Activated CD4-positive, alpha-beta memory T cell treated with anti-CD3 and anti-CD28 coated beads, Interleukin-2, amount 10 ng/mL, durations not matched to agents 7 days and 5 days (primary cell): Measurements from ENCODE around the gene TMEM132D. TPM values are rescaled to one million over a fixed set of nuclear protein-coding genes. Genes with fewer than 3 reads are reported as not detected.

ENCODE experiments used
- CTCF ChIA-PET: fragments of 350-600 bp; sonication (Branson Sonifier 250); formaldehyde crosslinking; loops from one replicate; lab custom pipeline; 2021; ENCODE audit warnings: antibody characterized with exemption, inconsistent platforms; lab: Charles Lee
- POLR2A ChIA-PET: fragments of 350-600 bp; sonication (Branson Sonifier 250); formaldehyde crosslinking; loops from one replicate; lab custom pipeline; 2021; ENCODE audit warnings: antibody characterized with exemption; lab: Charles Lee
- DNase-seq: peaks from one replicate; pipeline ENCODE4 v3.0.0-alpha.2; 2020
- H3K27ac Mint-ChIP-seq: one replicate; pipeline ENCODE4 v1.8.0; 2021; ENCODE audit warnings: mild to moderate bottlenecking, mixed read lengths
- H3K27me3 Mint-ChIP-seq: one replicate; pipeline ENCODE4 v1.8.0; 2021; ENCODE audit warnings: mixed read lengths
- H3K36me3 Mint-ChIP-seq: one replicate; pipeline ENCODE4 v1.8.0; 2021; ENCODE audit warnings: low read depth, mixed read lengths
- H3K4me1 Mint-ChIP-seq: one replicate; pipeline ENCODE4 v1.8.0; 2021; ENCODE audit warnings: mixed read lengths
- H3K4me3 Mint-ChIP-seq: one replicate; pipeline ENCODE4 v1.8.0; 2021; ENCODE audit warnings: mild to moderate bottlenecking, mixed read lengths
- H3K9me3 Mint-ChIP-seq: one replicate; pipeline ENCODE4 v1.8.0; 2021; ENCODE audit warnings: mixed read lengths
- total RNA-seq, 2 experiments: library from RNA; stranded (reverse); gene quantifications; one replicate each; pipeline ENCODE4 v1.2.3, GENCODE V29; 2021

The TMEM132D gene
- total RNA-seq, 2 experiments from 2014 or later = not detected

DNA sequence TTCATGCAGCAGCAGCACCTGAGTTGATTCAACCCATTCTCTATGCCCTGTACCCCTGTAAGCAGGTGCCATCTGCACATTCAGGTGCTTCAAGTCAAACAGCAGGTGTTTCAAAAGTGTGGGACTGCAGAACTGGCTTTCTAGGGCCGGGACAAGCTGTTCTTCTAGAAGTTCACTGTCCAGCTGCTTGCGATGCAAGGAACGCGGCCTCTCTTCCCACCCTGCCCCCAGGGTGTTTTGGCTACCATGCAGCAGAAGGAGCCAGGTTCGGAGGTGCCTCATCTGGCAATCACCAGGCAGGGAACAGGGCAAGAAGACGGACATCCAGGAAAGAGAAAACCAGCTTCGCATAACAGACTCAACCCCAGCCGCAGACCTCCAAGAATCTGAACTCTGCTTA lies 35.2 kb downstream of the TMEM132D start:
- DNase-seq = no peak
- Mint-ChIP-seq H3K27ac (no peak overlapping the region), H3K4me3 (no peak overlapping the region), H3K4me1 (no peaks in the 10 kb centered on the region), H3K36me3 (no peaks in the 10 kb centered on the region), H3K9me3 (peaks cover 17% of the 10 kb centered on the region), H3K27me3 (no peaks in the 10 kb centered on the region)
- ChIA-PET CTCF (no interaction called here), POLR2A (no interaction called here)

DNA sequence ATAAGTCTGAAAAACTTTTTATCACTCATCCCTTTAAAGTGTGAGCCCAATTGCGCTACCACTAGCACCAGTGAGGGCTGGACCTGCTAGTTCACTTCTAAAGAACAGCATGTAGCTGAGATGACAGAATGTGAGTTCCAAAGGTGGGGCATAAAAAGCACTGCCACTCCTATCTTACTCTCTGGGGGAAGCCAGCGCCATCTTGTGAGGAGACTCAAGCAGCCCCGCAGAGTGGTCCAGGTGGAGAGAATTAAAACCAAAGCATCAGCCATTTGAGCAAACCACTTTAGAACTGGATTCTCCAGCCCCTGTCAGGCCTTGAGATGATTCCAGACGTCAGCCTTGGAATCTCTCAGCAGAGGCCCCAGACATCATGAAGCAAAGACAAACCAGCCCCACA lies 39.9 kb downstream of the TMEM132D start:
- no peak overlapping the region for H3K27ac Mint-ChIP-seq
- no peak for DNase-seq
- no peaks in the 10 kb centered on the region for H3K4me1 Mint-ChIP-seq
- no peaks in the 10 kb centered on the region for H3K27me3 Mint-ChIP-seq
- ChIA-PET CTCF (no interaction called here), POLR2A (no interaction called here)
- no peak overlapping the region for H3K4me3 Mint-ChIP-seq
- H3K9me3 Mint-ChIP-seq = peaks cover 13% of the 10 kb centered on the region
- H3K36me3 Mint-ChIP-seq = no peaks in the 10 kb centered on the region

DNA sequence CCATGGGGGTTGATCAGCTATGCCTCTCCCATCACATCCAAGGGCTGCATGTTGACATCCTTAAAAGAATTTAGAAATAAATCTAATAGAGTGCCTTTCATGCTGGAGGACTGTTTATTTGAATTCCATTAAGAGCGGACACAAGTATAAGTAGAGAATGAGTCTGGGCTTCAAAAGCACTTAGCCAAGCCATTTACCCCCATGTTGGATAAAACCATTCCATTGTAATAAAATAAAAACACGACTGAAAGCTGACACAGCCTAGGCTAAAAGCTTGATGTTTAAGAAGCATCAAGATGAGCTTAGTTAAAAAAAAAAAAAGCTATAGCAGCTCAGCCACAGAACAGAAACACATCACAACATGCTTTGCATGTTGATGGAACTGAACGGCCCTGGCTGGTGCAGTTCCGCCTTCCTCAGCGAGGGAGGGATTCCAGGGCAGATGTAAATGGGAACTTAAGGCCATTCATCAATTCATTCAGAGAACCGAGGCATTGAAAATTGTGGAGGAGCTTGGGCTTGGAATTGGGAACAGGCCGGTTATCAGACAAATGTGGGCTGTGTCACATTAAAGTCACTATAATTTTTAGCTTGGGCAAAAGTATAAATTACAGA lies 41.2 kb downstream of the TMEM132D start:
- Mint-ChIP-seq H3K4me3 (no peak overlapping the region), H3K36me3 (no peaks in the 10 kb centered on the region), H3K27ac (no peak overlapping the region), H3K9me3 (peaks cover 10% of the 10 kb centered on the region), H3K4me1 (no peaks in the 10 kb centered on the region), H3K27me3 (no peaks in the 10 kb centered on the region)
- DNase-seq = no peak
- POLR2A ChIA-PET = no interaction called here
- CTCF ChIA-PET = no interaction called here

DNA sequence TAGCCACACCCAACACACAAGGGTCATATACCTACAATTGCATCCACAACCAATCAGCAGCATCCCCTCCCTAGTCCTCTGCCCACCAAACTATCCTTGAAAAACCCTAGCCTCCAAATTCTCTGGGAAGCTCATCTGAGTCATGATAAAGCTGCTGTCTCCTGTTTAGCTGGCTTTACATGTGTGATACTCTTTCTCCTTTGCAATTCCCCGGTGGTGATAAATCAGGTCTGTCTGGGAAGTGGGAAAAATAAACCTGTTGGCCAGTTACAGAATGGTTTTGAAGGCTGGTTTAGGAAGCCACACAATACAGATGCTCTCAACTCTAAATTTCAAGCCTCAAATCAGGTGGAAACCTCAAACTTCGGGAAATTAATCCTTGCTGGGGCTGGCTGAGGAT lies 41.9 kb downstream of the TMEM132D start:
- POLR2A ChIA-PET = no interaction called here
- no peak overlapping the region for H3K27ac Mint-ChIP-seq
- DNase-seq = no peak
- H3K9me3 Mint-ChIP-seq = peaks cover 8% of the 10 kb centered on the region
- no peaks in the 10 kb centered on the region for H3K4me1 Mint-ChIP-seq
- no peak overlapping the region for H3K4me3 Mint-ChIP-seq
- no peaks in the 10 kb centered on the region for H3K36me3 Mint-ChIP-seq
- H3K27me3 Mint-ChIP-seq = no peaks in the 10 kb centered on the region
- CTCF ChIA-PET = no interaction called here

DNA sequence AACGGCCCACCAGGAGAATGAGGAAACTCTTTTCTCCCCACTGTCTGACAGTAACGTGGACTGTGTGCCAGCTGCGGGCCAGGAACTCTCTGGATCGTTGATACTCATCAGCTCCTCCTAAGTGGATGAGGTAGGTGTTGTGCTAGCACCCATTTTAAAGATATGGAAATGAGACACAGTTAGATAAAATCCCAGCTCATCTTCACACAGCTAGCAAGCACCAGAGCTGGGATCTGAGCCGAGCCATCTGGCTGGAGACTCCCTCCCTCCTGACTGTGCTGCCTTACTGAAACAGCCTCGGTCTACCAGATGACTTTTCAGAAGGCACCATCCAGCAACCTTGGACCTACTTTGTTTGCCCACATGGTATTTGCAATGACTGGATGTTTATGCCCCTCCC lies 49.2 kb downstream of the TMEM132D start:
- no peaks in the 10 kb centered on the region for H3K36me3 Mint-ChIP-seq

DNA sequence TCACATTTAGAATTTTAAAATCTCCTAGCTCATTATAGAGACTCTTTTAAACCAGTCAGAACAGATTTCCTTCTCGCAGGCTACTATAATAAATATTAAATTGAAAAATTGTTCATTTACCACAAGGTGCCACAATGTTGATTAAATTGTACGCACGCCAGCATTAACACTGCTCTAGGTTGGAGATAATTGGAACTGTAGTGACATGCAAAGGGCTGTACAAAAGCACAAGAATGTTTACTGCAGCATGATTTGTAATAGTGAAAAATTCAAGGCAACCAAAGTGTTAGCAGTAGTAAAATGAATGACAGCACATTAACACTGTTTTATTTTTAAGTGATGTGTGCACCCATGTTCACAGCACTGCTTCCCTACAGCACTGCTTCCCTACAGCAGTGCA lies 52.5 kb downstream of the TMEM132D start:
- no peak for DNase-seq
- Mint-ChIP-seq H3K27me3 (no peaks in the 10 kb centered on the region), H3K4me1 (no peaks in the 10 kb centered on the region), H3K36me3 (no peaks in the 10 kb centered on the region), H3K9me3 (peaks cover 5% of the 10 kb centered on the region), H3K4me3 (no peak overlapping the region), H3K27ac (no peak overlapping the region)
- ChIA-PET POLR2A (no interaction called here), CTCF (no interaction called here)

More for the DNA sequence above, 49.2 kb downstream of the TMEM132D start:
- ChIA-PET POLR2A (no interaction called here), CTCF (no interaction called here)
- Mint-ChIP-seq H3K9me3 (peaks cover 3% of the 10 kb centered on the region), H3K4me1 (no peaks in the 10 kb centered on the region), H3K27ac (no peak overlapping the region), H3K27me3 (no peaks in the 10 kb centered on the region), H3K4me3 (no peak overlapping the region)
- no peak for DNase-seq

DNA sequence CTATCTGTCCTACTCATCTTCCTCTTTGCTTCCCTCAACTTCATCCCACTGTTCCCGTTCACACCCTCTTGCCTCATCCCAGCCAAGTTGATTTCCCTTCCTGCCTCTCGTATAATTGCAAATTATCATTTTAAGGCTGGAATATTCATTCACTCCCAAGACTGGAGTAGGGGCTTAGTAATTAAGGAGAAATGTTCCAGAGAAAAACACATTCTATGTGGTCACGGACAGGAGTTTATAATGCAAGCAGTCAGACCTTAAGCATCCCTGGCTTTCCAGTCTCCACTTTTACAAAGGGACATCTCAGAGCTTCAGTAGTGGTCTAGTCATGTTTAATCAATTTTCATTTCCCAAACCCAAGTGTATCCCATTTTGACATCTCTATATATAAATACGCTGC lies 54.9 kb downstream of the TMEM132D start:
- ChIA-PET CTCF (no interaction called here), POLR2A (no interaction called here)
- Mint-ChIP-seq H3K36me3 (no peaks in the 10 kb centered on the region), H3K27me3 (no peaks in the 10 kb centered on the region), H3K4me3 (no peak overlapping the region), H3K9me3 (peaks cover 8% of the 10 kb centered on the region), H3K27ac (no peak overlapping the region), H3K4me1 (no peaks in the 10 kb centered on the region)
- no peak for DNase-seq

DNA sequence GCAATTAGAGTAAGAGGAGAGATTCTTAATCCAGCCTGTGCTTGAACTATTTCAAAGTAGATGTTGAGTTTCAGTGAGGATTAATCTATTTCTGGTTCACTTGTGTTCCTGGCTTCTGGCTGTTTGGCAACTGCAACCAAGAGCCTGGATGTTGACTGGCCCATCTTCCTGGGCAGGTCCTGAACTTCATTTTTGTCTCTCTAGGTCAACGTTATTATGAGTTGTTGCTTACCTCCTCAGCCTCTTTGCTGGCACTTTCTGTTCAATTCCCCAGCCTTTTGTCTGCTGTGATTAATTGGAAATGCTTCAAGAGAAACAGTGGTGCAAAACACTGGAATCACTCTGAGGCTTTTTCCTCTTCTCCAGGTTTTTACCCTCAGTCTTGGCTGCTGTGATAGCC lies 56.8 kb downstream of the TMEM132D start:
- ChIA-PET CTCF (no interaction called here), POLR2A (no interaction called here)
- H3K36me3 Mint-ChIP-seq = no peaks in the 10 kb centered on the region
- peaks cover 5% of the 10 kb centered on the region for H3K9me3 Mint-ChIP-seq
- H3K4me1 Mint-ChIP-seq = no peaks in the 10 kb centered on the region
- H3K27ac Mint-ChIP-seq = no peak overlapping the region
- H3K4me3 Mint-ChIP-seq = no peak overlapping the region
- H3K27me3 Mint-ChIP-seq = no peaks in the 10 kb centered on the region
- DNase-seq = no peak

DNA sequence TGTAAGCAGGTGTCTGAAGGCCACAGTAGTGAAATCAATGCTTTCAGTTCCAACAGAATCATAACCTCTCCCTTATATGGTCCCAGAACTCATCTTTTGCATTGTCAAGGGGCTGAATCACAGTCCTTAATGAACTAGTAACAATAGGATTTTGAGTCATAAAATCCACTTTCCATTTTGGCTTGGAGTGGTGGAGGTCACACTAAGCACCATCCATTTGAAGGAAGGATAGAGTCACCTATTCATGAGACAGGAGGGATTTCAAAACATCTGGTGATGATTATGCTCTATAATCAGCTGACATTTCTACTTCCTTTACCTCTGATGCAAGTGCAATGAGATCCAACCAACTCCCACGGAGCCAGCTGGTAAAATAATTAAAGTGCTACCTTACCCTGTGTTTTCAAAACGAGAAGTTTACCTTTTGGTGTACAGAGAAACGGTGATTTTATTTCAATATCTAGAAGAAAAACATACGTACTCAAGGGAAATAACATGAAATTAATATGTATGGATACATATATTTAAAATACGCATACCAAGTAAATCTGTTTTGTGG lies 59.1 kb downstream of the TMEM132D start:
- POLR2A ChIA-PET = no interaction called here
- CTCF ChIA-PET = no interaction called here
- no peaks in the 10 kb centered on the region for H3K27me3 Mint-ChIP-seq
- no peak overlapping the region for H3K27ac Mint-ChIP-seq
- H3K4me3 Mint-ChIP-seq = no peak overlapping the region
- H3K36me3 Mint-ChIP-seq = no peaks in the 10 kb centered on the region
- peaks cover 8% of the 10 kb centered on the region for H3K9me3 Mint-ChIP-seq
- H3K4me1 Mint-ChIP-seq = no peaks in the 10 kb centered on the region
- no peak for DNase-seq

DNA sequence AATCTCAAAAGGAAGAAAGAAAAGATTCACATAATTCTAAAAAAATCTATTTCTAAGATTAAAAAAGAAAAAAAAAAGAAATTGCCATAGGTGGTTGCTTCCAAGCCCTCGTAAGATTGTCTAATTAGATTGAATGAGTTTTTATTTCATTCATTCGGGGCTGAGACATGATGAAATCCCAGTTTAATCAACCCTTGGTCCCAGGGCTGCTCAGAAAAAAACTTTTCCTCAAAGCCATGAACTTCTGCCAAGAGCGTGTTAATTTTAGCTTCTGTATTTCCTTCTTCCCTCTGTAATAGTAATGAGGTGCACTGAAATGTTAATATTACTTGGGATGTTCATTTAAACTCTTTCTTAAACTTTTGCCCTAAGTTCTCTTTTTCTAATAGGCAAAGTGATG lies 62.6 kb downstream of the TMEM132D start:
- no peaks in the 10 kb centered on the region for H3K27me3 Mint-ChIP-seq
- DNase-seq = no peak
- POLR2A ChIA-PET = no interaction called here
- H3K36me3 Mint-ChIP-seq = no peaks in the 10 kb centered on the region
- H3K27ac Mint-ChIP-seq = no peak overlapping the region
- no peak overlapping the region for H3K4me3 Mint-ChIP-seq
- CTCF ChIA-PET = no interaction called here
- H3K4me1 Mint-ChIP-seq = no peaks in the 10 kb centered on the region
- H3K9me3 Mint-ChIP-seq = peaks cover 6% of the 10 kb centered on the region

DNA sequence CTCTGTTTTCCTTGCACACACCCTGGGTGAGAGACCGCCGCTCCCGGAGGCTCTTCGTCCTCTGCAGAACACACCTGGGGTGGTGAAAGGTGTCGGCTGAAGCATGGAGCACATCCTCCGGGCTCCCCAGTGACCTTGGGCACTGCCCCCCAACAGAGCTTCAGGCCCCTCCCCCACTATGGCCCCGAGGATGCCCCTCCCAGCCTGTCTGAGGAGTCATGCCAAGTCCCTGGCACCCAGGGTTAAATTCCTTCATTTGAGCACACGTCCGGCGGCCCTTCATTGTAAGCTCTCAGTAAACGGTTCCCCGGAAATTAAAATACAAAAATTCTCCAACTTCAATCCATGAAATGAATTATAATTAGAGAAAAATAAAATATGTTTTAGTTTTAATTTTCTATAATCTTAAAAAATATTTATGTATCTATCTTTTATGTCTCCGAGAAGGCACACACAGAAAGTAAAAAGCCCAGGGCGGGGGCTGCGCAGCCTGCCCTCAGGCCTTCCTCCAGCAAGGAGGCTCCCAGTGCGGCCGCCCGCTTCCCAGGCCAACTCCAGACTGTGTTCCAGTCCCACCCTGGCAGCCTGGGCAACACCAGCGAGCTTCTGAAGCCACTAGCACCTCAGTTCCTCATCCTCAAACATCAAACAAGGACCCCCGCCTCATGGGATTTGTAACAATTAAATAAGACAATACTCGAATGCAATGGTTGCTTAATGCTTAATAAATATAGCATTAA lies 63.5 kb downstream of the TMEM132D start:
- H3K4me1 Mint-ChIP-seq = no peaks in the 10 kb centered on the region
- ChIA-PET POLR2A (no interaction called here), CTCF (no interaction called here)
- H3K36me3 Mint-ChIP-seq = no peaks in the 10 kb centered on the region
- no peak overlapping the region for H3K27ac Mint-ChIP-seq
- no peak overlapping the region for H3K4me3 Mint-ChIP-seq
- H3K9me3 Mint-ChIP-seq = peaks cover 6% of the 10 kb centered on the region
- no peaks in the 10 kb centered on the region for H3K27me3 Mint-ChIP-seq
- no peak for DNase-seq

DNA sequence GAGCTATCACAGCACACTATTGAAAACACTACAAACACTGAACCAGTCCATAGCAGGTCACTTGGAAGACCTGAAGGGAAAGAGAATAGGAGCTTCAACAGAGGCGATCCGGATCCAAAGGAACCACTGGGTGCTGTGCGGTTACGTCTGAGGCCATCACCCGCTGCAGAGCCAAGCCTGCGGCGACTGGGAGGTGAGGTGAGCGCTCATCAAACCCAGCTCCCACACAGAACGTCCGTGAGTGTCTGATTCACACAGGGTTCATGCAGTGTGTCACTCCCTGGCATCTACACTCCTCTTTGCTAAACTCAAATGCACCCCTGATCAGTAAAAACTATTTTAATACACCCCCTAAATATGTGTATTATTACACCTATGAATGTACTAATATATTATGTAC lies 64.1 kb downstream of the TMEM132D start:
- ChIA-PET POLR2A (no interaction called here), CTCF (no interaction called here)
- Mint-ChIP-seq H3K27me3 (no peaks in the 10 kb centered on the region), H3K27ac (no peak overlapping the region), H3K9me3 (peaks cover 4% of the 10 kb centered on the region), H3K4me3 (no peak overlapping the region), H3K4me1 (no peaks in the 10 kb centered on the region), H3K36me3 (no peaks in the 10 kb centered on the region)
- no peak for DNase-seq

DNA sequence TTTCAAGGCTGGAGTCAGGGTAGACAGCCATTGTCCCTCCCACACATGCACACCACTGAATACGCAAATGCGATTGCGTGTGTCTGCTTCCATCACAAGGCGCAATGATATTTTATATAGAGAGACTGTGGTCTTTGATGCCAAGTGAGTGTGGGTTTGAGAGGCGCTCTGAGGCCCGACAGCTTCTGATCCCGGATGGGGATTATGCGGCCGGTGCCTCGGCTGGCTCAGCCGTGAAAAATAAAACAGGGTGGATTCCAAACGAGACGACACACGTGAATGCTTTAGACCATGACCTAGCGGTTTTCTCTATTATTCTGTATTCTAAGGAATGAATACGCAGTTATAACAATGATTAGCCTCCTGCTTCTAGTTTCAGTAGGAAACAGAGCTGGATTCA lies 72.5 kb downstream of the TMEM132D start:
- H3K27me3 Mint-ChIP-seq = no peaks in the 10 kb centered on the region
- H3K36me3 Mint-ChIP-seq = no peaks in the 10 kb centered on the region
- ChIA-PET POLR2A (no interaction called here), CTCF (no interaction called here)
- no peaks in the 10 kb centered on the region for H3K4me1 Mint-ChIP-seq
- H3K4me3 Mint-ChIP-seq = no peak overlapping the region
- H3K9me3 Mint-ChIP-seq = peaks cover 8% of the 10 kb centered on the region
- H3K27ac Mint-ChIP-seq = no peak overlapping the region
- no peak for DNase-seq

DNA sequence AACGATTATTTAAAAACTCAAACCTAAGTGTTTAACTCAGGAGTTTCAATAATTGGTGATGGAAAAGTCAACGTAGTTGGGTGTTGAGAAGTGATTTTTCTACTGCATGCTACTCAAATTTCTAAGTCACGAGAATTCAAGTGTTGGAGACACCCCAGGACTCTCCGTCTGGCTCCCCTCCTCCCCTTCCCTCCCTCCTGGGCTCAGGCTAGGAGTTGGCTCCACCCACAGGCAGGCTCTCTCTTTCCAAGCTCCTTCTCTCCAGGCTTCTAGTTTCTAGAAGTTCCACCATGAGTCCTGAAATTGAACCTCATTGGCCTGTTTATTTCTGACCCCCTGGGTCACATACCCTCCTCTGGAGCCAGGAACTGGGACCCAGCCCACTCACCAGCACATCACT lies 73.0 kb downstream of the TMEM132D start:
- no peak for DNase-seq
- CTCF ChIA-PET = no interaction called here
- H3K27me3 Mint-ChIP-seq = no peaks in the 10 kb centered on the region
- no peak overlapping the region for H3K27ac Mint-ChIP-seq
- peaks cover 10% of the 10 kb centered on the region for H3K9me3 Mint-ChIP-seq
- H3K4me1 Mint-ChIP-seq = no peaks in the 10 kb centered on the region
- H3K36me3 Mint-ChIP-seq = no peaks in the 10 kb centered on the region
- POLR2A ChIA-PET = no interaction called here
- no peak overlapping the region for H3K4me3 Mint-ChIP-seq
